Adrenal gland (tissue), 5 donors: ENCODE data around the gene NUDT2.

Experiments used
- CTCF ChIP-seq, 6 experiments: fragments of 450-650 bp in 4 of 6; fragments of 200-600 bp in 2 of 6; sonication (generic) in 1 of 6; IDR thresholded peaks; 1 replicate in 5 of 6; 2 replicates in 1 of 6; pipeline versions ENCODE4 v1.5.1 to v1.8.0; 2016 to 2021; ENCODE audit warnings: antibody characterized with exemption in 6 of 6, mild to moderate bottlenecking in 2 of 6, moderate library complexity in 1 of 6
- POLR2A ChIP-seq, 2 donors: fragments of 450-650 bp; IDR thresholded peaks; one replicate each; pipeline ENCODE4 v1.6.1; 2017; ENCODE audit warnings: antibody characterized with exemption in 2 of 2, mild to moderate bottlenecking in 2 of 2, moderate library complexity in 1 of 2
- donor health status: DM: no; HTN: no; CAD: no.

- no peak for TF ChIP-seq CTCF (IDR thresholded peaks at IDR 0.05)
- TF ChIP-seq POLR2A (IDR thresholded peaks at IDR 0.05): no peak
Observed at GRCh38 chr9:34346873-34347799, 17.8 kb downstream of the NUDT2 start.
